HEK293 (cell line): ENCODE measurements around the gene KIAA0586.

Experiments used
- SETDB1 ChIP-seq: IDR thresholded peaks from one replicate; pipeline ENCODE4 v1.6.1; 2017; ENCODE audit warnings: mild to moderate bottlenecking, low read length, moderate library complexity, mixed read lengths; ENCODE audit not compliant: insufficient read length
- ZBTB20 ChIP-seq: fragments of 450-650 bp; formaldehyde crosslinking; IDR thresholded peaks from 2 replicates; pipeline ENCODE4 v1.5.1; 2016; ENCODE audit warnings: missing biosample characterization, missing genetic modification characterization
- ZBTB7A ChIP-seq: fragments of 450-650 bp; formaldehyde crosslinking; IDR thresholded peaks from 2 replicates; pipeline ENCODE4 v1.5.1; 2016; ENCODE audit warnings: low read depth, missing biosample characterization, missing genetic modification characterization
- TF ChIP-seq, protein P1 (sequence below): fragments of 450-650 bp; formaldehyde crosslinking; IDR thresholded peaks from 2 replicates; pipeline ENCODE4 v1.5.1; 2016; ENCODE audit warnings: missing biosample characterization, missing genetic modification characterization

DNA sequence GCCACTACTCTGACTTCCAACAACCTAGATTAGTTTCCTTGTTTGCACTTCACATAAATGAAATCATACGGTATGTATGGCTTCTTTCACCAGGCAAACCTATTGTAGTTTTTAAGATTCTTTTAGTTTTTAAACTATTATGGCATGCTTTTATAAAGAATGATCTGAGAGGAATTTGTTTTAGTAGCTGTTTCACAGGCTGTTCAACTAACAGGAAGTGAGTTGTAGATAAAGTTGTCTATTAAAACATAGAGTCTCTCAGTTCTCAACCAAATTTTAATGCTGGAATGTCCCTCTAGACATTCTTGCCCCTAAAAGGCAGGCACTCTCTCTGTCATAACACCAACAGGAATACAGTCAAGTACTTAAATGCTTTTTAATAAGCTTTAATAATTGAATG is 107.5 kb downstream of the KIAA0586 start:
- TF ChIP-seq SETDB1 (no peak), ZBTB20 (no peak), ZBTB7A (tag by site-specific recombination) (no peak)
- TF ChIP-seq, protein P1, sequence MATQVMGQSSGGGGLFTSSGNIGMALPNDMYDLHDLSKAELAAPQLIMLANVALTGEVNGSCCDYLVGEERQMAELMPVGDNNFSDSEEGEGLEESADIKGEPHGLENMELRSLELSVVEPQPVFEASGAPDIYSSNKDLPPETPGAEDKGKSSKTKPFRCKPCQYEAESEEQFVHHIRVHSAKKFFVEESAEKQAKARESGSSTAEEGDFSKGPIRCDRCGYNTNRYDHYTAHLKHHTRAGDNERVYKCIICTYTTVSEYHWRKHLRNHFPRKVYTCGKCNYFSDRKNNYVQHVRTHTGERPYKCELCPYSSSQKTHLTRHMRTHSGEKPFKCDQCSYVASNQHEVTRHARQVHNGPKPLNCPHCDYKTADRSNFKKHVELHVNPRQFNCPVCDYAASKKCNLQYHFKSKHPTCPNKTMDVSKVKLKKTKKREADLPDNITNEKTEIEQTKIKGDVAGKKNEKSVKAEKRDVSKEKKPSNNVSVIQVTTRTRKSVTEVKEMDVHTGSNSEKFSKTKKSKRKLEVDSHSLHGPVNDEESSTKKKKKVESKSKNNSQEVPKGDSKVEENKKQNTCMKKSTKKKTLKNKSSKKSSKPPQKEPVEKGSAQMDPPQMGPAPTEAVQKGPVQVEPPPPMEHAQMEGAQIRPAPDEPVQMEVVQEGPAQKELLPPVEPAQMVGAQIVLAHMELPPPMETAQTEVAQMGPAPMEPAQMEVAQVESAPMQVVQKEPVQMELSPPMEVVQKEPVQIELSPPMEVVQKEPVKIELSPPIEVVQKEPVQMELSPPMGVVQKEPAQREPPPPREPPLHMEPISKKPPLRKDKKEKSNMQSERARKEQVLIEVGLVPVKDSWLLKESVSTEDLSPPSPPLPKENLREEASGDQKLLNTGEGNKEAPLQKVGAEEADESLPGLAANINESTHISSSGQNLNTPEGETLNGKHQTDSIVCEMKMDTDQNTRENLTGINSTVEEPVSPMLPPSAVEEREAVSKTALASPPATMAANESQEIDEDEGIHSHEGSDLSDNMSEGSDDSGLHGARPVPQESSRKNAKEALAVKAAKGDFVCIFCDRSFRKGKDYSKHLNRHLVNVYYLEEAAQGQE (tag by site-specific recombination): no peak
